Measurements from ENCODE around the gene TMEM128. TPM values are rescaled to one million over a fixed set of nuclear protein-coding genes. Genes with fewer than 3 reads are reported as not detected.

Gene TMEM128, protein sequence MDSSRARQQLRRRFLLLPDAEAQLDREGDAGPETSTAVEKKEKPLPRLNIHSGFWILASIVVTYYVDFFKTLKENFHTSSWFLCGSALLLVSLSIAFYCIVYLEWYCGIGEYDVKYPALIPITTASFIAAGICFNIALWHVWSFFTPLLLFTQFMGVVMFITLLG
- total RNA-seq: 10.0 TPM
- long read RNA-seq, partial matches to known transcripts: 0 of 3 reads
- long read RNA-seq, other reads (novel, unspliced or antisense): 0 of 3 reads

GRCh38 chr4:4248029-4248884 is at the start of gene TMEM128:
Gene TMEM128 (minus strand): TSS chr4:4248223. CDS start chr4:4248202, 21 bp downstream.
- intact Hi-C loops (cut with DNase I): loop anchor here (1.0 kb wide), 1 partner anchor 42 kb away; the partner anchor contains the start of genes LYAR and ZBTB49
- DNase-seq (ENCODE audit: missing footprints): peak; percentile 96
- peak; percentile 97 for ATAC-seq

DNA sequence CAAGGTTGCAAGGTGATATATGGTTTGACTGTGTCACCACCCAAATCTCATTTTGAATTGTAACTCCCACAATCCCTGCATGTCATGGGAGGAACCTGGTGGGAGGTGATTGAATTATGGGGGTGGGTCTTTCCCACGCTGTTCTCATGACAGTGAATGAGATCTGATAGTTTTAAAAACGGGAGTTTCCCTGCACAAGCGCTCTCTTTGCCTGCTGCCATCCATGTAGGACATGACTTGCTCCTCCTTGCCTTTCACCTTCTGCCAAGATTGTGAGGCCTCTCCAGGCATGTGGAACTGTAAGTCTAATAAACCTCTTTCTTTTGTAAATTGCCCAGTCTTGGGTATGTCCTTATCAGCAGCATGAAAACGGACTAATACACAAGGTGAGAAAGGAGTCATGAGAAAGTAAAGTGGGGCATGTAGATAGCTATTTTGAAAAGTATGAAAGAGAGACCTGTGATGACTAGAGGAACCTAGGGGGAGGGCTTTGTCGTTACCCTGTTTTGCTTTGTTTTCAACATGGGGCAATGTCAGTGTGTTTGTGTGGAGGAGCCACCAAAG is 48.3 kb upstream of the TMEM128 start:
- ATAC-seq (no peak), DNase-seq (ENCODE audit: missing footprints) (no peak)
- intact Hi-C loops (cut with DNase I): no loop called here

DNA sequence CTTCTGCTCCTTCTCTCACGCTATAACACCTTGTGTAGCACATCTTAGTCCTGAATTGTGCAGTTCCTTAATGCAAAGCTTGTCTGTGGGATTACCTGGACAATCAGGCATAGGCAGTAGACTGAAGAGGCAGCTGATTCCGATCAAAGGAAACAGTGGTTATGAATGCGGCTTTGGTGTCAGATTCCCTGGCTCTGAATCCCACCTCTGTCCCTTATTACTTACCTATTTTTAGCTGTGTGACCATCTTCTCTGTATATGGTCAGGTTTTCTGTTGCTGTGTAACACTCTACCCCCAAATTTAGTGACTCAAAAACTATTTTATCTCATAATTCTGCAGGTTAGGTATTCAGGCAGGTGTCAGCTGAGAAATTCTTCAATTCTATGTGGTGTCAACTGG is 45.3 kb upstream of the TMEM128 start:
- no peak for ATAC-seq
- no peak for DNase-seq (ENCODE audit: missing footprints)
- intact Hi-C loops (cut with DNase I): no loop called here

DNA sequence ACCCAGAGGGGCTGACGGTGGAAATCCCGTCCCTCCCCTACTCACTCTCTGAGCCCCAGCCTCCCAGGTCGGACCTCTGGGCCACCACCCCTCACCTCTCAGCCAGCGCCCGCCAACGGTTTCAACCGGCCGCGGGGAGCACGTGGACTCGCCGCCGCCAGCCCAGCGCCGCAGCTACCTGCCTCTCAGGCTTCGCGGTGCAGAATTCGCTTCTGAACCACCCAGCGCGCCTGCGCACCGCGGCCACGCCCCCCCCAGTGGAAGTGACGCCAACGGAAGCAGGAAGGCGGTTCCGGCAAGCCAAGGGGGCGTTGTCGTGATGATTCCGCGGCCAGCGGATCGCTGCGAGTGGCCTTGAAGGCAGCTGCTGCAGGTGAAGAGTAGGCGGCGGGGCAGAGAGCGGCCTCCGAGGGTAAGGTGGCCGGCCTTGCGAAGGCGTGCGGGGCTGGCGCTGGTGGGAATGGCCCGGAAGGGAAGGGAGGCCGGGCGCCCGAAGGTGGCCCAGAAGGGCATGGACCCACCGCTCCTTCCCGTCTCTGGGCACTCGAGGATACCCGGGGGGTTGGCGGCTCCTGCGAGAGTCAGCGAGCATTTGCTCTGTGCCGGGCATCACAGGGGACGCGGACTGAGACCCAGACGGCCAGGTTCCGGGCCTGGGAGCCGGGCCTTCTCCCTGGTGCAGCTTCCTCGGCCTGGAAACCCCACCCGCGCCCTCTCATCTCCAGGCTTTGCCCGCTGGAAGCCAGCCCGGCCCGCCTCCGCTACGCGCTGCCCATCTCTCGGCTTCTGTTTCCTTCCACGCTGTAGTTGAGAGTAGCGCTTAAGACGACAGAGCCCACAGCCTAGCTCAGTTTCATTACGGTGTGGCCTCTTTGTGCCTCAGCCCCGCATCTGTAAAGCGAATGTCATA is 42.2 kb upstream of the TMEM128 start, which contains the start of the genes LYAR and ZBTB49:
Gene LYAR (minus strand): TSS at position 214 of the 910 bp plus-strand sequence. CDS start 6,412 bp downstream, outside the sequence.
Gene ZBTB49 (plus strand): TSS at position 311 of the 910 bp plus-strand sequence. CDS start 9,695 bp downstream, outside the sequence.
- DNase-seq (ENCODE audit: missing footprints) (peak; percentile 96), ATAC-seq (peak; percentile 97)
- intact Hi-C loops (cut with DNase I): loop anchor here (1.0 kb wide), 1 partner anchor 42 kb away; the partner anchor contains the start of gene TMEM128

GRCh38 chr4:4289597-4289940 is 41.5 kb upstream of the TMEM128 start:
- intact Hi-C loops (cut with DNase I): no loop called here
- ATAC-seq (peak; percentile 11), DNase-seq (ENCODE audit: missing footprints) (no peak)

DNA sequence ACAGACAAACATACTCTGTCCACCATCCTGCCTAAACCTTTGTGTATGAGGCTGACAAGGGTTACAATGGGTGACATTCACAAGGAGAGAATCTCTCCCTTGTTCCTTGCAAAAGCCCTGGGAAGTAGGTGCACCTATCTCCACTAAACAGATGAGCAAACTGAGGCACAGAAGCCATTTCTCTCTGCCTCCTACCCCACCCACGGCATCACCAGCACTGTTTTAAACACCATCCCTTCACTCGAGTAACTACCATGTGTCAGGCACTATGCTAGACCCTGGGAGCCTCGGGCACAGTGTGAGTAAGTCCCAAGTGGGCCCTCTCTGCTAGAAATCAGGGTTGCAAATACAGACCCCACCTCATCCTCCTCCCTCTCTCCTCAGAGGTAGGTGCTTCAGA is 41.0 kb upstream of the TMEM128 start:
- ATAC-seq: no peak
- intact Hi-C loops (cut with DNase I): no loop called here

GRCh38 chr4:4288098-4288497 is 40.1 kb upstream of the TMEM128 start:
- no peak for ATAC-seq
- no peak for DNase-seq (ENCODE audit: missing footprints)
- intact Hi-C loops (cut with DNase I): no loop called here

More for the DNA sequence above, 41.0 kb upstream of the TMEM128 start:
- no peak for DNase-seq (ENCODE audit: missing footprints)

GRCh38 chr4:4284827-4285618 is 37.0 kb upstream of the TMEM128 start:
- intact Hi-C loops (cut with DNase I): no loop called here
- no peak for DNase-seq (ENCODE audit: missing footprints)
- no peak for ATAC-seq

DNA sequence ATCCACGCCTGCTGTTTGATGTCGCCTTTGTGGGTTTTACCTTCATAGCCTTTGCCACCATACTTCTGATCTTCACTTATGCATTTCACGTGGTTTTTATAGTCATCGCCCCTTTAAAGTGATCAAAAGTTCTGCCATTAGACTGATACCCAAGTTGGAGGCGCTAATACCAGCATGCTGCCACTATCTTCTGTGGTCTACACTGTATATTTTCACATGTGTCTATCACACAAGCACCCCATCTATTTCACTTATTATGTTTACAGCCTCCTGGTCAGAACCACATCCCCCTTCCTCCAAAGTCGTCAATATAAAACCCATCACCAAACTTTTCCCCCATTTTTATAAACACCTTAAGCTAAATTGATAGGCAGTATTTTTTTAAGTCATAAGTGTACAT is 33.8 kb upstream of the TMEM128 start:
- DNase-seq (ENCODE audit: missing footprints) (no peak), ATAC-seq (no peak)
- intact Hi-C loops (cut with DNase I): no loop called here

GRCh38 chr4:4277531-4277930 is 29.5 kb upstream of the TMEM128 start:
- ATAC-seq: no peak
- DNase-seq (ENCODE audit: missing footprints): no peak
- intact Hi-C loops (cut with DNase I): no loop called here

GRCh38 chr4:4274226-4274625 is 26.2 kb upstream of the TMEM128 start:
- intact Hi-C loops (cut with DNase I): no loop called here
- DNase-seq (ENCODE audit: missing footprints) (no peak), ATAC-seq (no peak)

DNA sequence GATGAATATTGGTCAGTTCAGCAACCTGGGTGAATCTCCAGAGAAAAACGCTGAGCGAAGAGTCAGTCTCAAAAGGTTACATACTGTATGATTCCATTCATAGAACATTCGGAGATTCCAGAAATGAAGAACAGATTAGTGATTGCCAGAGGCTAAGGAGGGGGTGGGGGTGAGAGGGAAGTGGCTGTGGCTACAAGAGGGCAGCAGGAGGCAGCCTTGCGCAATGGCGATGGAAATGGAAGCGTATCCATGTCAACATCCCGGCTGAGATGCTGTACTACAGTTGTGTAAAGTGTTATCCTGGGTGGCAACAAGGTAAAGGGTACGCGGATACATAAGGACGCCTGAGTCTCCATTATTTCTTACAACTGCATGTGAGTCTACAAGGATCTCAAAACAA is 23.9 kb upstream of the TMEM128 start:
- DNase-seq (ENCODE audit: missing footprints) (no peak), ATAC-seq (no peak)
- intact Hi-C loops (cut with DNase I): no loop called here

- intact Hi-C loops (cut with DNase I): no loop called here
- ATAC-seq: no peak
- no peak for DNase-seq (ENCODE audit: missing footprints)
Measured at GRCh38 chr4:4270529-4270928, 22.5 kb upstream of the TMEM128 start.

DNA sequence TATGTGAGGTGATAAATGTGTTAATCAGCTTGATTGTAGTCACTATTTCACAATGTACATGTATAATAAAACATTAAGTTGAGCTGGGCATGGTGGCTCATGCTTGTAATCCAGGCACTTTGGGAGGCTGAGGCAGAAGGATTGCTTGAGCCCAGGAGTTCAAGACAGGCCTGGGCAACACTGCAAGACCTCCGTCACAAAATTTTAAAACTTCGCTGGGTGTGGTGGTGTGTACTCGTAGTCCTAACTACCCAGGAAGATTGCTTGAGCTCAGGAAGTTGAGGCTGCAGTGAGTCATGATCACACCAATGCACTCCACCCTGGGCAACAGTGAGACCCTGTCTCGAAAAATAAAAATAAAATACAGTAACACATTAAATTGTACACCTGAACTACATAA is 21.8 kb upstream of the TMEM128 start:
- ATAC-seq (no peak), DNase-seq (ENCODE audit: missing footprints) (no peak)
- intact Hi-C loops (cut with DNase I): no loop called here

GRCh38 chr4:4269331-4269731 is 21.3 kb upstream of the TMEM128 start:
- ATAC-seq (no peak), DNase-seq (ENCODE audit: missing footprints) (no peak)
- intact Hi-C loops (cut with DNase I): no loop called here

- ATAC-seq (no peak), DNase-seq (ENCODE audit: missing footprints) (no peak)
- intact Hi-C loops (cut with DNase I): no loop called here
Measured at GRCh38 chr4:4268776-4269175, 20.8 kb upstream of the TMEM128 start.

GRCh38 chr4:4267981-4268380 is 20.0 kb upstream of the TMEM128 start:
- DNase-seq (ENCODE audit: missing footprints) (no peak), ATAC-seq (no peak)
- intact Hi-C loops (cut with DNase I): no loop called here

DNA sequence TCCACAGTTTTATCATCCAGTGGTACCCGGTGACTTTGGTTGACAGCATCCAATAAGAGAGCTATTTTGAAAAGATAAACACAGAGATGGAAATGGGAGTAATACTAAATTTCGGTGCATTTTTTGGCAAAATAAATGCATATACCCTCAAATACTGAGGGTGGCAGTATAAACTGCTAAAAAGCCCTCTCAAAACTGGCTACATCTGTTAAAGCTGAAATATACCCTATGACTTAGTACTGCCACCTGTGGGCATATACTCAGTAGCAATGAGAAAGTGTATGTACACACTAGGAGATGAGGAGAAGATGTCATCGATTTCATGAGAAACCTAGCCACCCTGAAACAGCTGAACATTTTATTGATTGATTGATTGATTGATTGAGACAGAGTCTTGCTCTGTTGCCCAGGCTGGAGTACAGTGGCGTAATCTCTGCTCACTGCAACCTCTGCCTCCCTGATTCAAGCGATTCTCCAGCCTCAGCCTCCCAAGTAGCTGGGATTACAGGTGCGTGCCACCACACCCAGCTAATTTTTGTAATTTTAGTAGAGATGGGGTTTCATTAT is 12.2 kb upstream of the TMEM128 start:
- DNase-seq (ENCODE audit: missing footprints): no peak
- peak; percentile 50 for ATAC-seq
- intact Hi-C loops (cut with DNase I): no loop called here
